Ascending aorta (tissue), 2 donors: ENCODE results near the gene DNAJC5. TPM values are rescaled to one million over a fixed set of nuclear protein-coding genes. Genes with fewer than 3 reads are reported as not detected.

ENCODE experiments used
- DNase-seq, 2 donors: peaks; one replicate each; pipeline ENCODE4 v3.0.0-alpha.2; 2019; ENCODE audit warnings: low spot score in 2 of 2
- H3K27ac ChIP-seq, 2 donors: fragments of 200-600 bp; sonication (generic); one replicate each; pipeline ENCODE4 v1.5.1; 2016 to 2017; ENCODE audit warnings: mild to moderate bottlenecking in 1 of 2
- H3K27me3 ChIP-seq: fragments of 200-600 bp; sonication (generic); one replicate; pipeline ENCODE4 v1.5.1; 2017
- H3K36me3 ChIP-seq, 2 donors: fragments of 200-600 bp; sonication (generic); one replicate each; pipeline ENCODE4 v1.5.1; 2016
- H3K4me1 ChIP-seq, 2 donors: fragments of 200-600 bp; sonication (generic); one replicate each; pipeline ENCODE4 v1.5.1; 2016 to 2017; ENCODE audit warnings: mild to moderate bottlenecking in 1 of 2
- H3K4me3 ChIP-seq, 2 donors: fragments of 200-600 bp; sonication (generic); one replicate each; pipeline ENCODE4 v1.5.1; 2016 to 2017; ENCODE audit warnings: mild to moderate bottlenecking in 1 of 2
- H3K9me3 ChIP-seq, 2 donors: fragments of 200-600 bp; sonication (generic); one replicate each; pipeline ENCODE4 v1.5.1; 2016
- intact Hi-C: fragments of 100-400 bp; cut with DNase I; formaldehyde crosslinking; loops from one replicate; pipeline ENCODE4 v1.15.1; 2023
- total RNA-seq: library from RNA; depleted of rRNA; stranded (reverse); fragments of >200 nt; gene quantifications from one replicate; pipeline ENCODE4 v1.1.0, GENCODE V29; 2016
- TF ChIP-seq, protein P1 (sequence below), 3 experiments: fragments of 200-600 bp in 2 of 3; fragments of 450-650 bp in 1 of 3; sonication (generic) in 2 of 3; IDR thresholded peaks; one replicate each; pipeline ENCODE4 v1.5.1; 2016 to 2019; ENCODE audit warnings: antibody characterized with exemption in 3 of 3, mild to moderate bottlenecking in 1 of 3, moderate library complexity in 1 of 3

Gene DNAJC5
- total RNA-seq, 1 donor from 2014 or later, result 42.9 TPM

DNA sequence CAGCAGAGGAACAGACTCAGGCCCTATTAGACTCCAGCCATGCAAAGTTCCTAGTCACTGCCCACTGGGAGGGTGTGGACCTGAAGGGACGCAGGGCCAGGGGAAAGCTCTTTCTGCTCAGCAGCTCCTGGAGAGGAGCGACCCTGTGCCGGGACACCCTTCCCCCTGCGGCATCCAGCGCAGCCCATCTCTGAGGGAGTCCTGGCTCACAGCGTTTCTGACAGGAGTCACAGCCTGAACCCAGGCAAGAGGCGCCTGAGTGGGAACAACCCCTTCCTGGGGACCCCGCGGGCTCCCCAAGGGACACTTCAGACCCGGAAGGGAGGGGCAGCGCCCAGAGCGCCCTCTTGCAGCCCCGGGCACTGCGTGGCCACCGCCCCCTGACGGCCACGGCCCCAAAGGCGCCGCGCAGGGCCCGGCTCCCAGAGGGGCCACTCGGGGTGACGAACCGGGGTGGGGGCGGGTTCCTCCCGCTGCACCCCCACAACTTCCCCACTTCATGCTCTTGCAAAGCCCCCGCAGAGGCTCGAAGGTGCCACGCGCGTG, 60.4 kb downstream of the DNAJC5 start:
- H3K36me3 ChIP-seq, result peaks cover 2 to 9% of the 10 kb centered on the region in 2 donors
- H3K9me3 ChIP-seq, result no peaks in the 10 kb centered on the region
- H3K4me1 ChIP-seq, result peaks cover 12 to 42% of the 10 kb centered on the region in 2 donors
- peak overlapping the region; percentile 82 to 87 for H3K27ac ChIP-seq
- intact Hi-C loops, result loop anchor here (1.0 to 5.0 kb wide), 2 partner anchors 216 to 433 kb away; partner anchors contain the start of genes PPDPF and SLC2A4RG
- no peaks in the 10 kb centered on the region for H3K27me3 ChIP-seq
- no peak for DNase-seq
- H3K4me3 ChIP-seq, result peak overlapping the region; percentile 75 to 93
- TF ChIP-seq, protein P1, sequence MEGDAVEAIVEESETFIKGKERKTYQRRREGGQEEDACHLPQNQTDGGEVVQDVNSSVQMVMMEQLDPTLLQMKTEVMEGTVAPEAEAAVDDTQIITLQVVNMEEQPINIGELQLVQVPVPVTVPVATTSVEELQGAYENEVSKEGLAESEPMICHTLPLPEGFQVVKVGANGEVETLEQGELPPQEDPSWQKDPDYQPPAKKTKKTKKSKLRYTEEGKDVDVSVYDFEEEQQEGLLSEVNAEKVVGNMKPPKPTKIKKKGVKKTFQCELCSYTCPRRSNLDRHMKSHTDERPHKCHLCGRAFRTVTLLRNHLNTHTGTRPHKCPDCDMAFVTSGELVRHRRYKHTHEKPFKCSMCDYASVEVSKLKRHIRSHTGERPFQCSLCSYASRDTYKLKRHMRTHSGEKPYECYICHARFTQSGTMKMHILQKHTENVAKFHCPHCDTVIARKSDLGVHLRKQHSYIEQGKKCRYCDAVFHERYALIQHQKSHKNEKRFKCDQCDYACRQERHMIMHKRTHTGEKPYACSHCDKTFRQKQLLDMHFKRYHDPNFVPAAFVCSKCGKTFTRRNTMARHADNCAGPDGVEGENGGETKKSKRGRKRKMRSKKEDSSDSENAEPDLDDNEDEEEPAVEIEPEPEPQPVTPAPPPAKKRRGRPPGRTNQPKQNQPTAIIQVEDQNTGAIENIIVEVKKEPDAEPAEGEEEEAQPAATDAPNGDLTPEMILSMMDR (IDR thresholded peaks at IDR 0.05), result peak in 2 of 3 experiments; percentile 27 to 48

DNA sequence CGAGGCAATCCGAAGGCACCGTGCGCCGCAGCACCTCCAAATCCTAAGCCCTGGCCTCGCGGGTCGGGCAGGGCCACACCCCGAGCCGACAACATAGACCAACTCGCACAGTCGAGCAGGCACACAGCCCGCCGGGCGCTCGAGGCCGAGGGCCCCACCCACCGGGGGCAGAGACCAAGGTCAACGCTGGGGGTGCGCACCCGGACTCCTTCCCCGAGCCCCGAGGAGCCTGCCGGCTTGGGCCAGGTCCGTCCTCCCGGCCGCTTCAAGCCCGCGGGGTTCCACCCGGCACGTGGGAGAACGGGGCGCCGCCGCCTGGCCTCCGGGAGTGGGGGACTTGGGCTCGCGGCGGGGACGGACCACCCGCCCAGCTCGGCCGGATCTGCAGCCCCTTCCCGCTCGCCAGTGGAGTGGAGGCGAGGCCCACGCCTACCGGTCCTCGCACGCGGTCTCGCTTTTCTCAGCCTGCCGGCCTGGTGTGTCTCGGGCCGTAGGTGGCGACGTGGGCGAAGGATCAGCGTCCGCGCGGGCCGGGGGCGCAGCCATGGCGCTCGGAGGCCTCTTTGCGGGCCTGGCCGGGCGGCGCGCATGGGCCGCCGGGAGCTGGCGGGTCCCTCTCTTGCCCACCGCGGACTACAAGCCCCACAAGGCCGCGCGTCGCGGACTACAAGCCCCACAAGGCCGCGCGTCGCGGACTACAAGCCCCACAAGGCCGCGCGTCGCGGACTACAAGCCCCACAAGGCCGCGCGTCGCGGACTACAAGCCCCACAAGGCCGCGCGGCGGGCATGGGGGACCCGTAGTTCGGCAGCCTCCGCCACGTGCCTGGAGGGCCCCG, 61.1 kb downstream of the DNAJC5 start, which contains the start of gene UCKL1:
Gene UCKL1, minus strand, starts transcription at position 590 of the 837 bp plus-strand sequence. Its CDS starts 44 bp downstream, at position 546.
- peak; percentile 73 to 96 for DNase-seq
- H3K4me3 ChIP-seq, result peak within 1 kb of the TSS; percentile 75 to 93
- H3K9me3 ChIP-seq, result no peaks in the 10 kb centered on the region
- peak within 1 kb of the TSS; percentile 82 to 87 for H3K27ac ChIP-seq
- TF ChIP-seq, protein P1 (IDR thresholded peaks at IDR 0.05), result no peak
- peaks cover 7 to 35% of the 10 kb centered on the region in 2 donors for H3K4me1 ChIP-seq
- intact Hi-C loops, result loop anchor here (1.0 to 5.0 kb wide), 5 partner anchors 25 to 434 kb away; partner anchors contain the start of genes DNAJC5, PPDPF, PRPF6 and SLC2A4RG
- H3K27me3 ChIP-seq, result no peaks in the 10 kb centered on the region
- peaks cover 2 to 11% of the 10 kb centered on the region in 2 donors for H3K36me3 ChIP-seq

- intact Hi-C loops, result loop anchor here (1.0 to 5.0 kb wide), 4 partner anchors 25 to 434 kb away; partner anchors contain the start of genes DNAJC5, PPDPF, PRPF6 and TCEA2
Observed at GRCh38 chr20:63956664-63957003, 61.7 kb downstream of the DNAJC5 start.

DNA sequence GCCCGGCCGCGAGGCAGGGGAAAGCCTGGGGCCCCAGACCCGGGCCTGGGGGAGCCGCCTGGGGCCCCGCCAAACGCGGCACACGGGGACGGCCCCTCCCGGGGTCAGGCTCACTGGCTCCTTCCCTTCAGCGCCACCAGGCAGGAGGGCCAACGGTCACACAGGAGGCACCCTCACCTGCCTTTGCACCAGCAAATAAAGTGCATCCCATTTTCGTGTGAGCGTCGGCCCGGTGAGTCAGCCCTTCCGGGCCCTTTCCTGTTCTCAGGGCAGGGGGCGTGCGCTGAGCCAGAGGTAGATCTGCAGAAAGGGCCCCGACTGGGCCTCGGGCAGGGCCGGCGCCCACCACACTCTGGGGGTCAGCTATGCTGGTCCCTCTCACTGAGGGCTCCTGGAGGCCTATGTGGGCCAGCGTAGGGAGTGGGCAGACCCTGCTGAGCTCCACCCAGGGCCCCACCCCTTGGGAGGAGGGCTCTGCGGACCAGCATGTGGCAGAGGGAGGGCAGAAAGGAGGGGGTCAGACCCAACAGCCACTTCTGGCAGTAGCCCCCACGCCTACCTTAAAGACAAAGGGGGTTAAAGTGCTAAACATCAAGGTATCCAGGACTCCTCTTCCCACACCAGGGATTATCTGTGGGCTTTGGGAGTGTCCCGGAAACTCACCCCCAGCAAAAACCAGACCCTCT, 62.2 kb downstream of the DNAJC5 start:
- peak overlapping the region; percentile 43 to 63 for H3K27ac ChIP-seq
- no peak for DNase-seq
- TF ChIP-seq, protein P1 (IDR thresholded peaks at IDR 0.05), result peak in 1 of 3 experiments; percentile 32

More at GRCh38 chr20:63956664-63957003, 61.7 kb downstream of the DNAJC5 start:
- Histone ChIP-seq H3K9me3 (no peaks in the 10 kb centered on the region), H3K4me3 (peak overlapping the region; percentile 63 to 74), H3K4me1 (peaks cover 7 to 29% of the 10 kb centered on the region in 2 donors), H3K27ac (peak overlapping the region; percentile 43 to 63), H3K27me3 (no peaks in the 10 kb centered on the region), H3K36me3 (peaks cover 2 to 17% of the 10 kb centered on the region in 2 donors)
- TF ChIP-seq, protein P1 (IDR thresholded peaks at IDR 0.05), result no peak
- DNase-seq, result no peak

More for the DNA sequence above, 62.2 kb downstream of the DNAJC5 start:
- H3K4me1 ChIP-seq, result peaks cover 7 to 29% of the 10 kb centered on the region in 2 donors
- intact Hi-C loops, result loop anchor here (2.0 to 5.0 kb wide), 3 partner anchors 62 to 435 kb away; partner anchors contain the start of genes DNAJC5, PPDPF and TCEA2
- H3K9me3 ChIP-seq, result no peaks in the 10 kb centered on the region
- H3K4me3 ChIP-seq, result peak overlapping the region; percentile 63 to 74
- H3K27me3 ChIP-seq, result no peaks in the 10 kb centered on the region
- H3K36me3 ChIP-seq, result peaks cover 2 to 22% of the 10 kb centered on the region in 2 donors
